DOHH2 (cell line): ENCODE measurements around the gene ESPN.
"Not testable (repeated sequence)": the region's sequence is repeated elsewhere in the genome, so short reads cannot be mapped to it uniquely, and the experiment has no call there.

Experiments used
- H3F3A ChIP-seq: fragments of 200-600 bp; sonication (generic), shearing (Covaris generic); 2 replicates; pipeline ENCODE4 v1.6.0; 2016; ENCODE audit warnings: antibody characterized with exemption, mild to moderate bottlenecking; ENCODE audit not compliant: control insufficient read depth, insufficient read depth
- H3K27ac ChIP-seq: fragments of 200-600 bp; sonication (generic); 2 replicates; pipeline ENCODE4 v1.5.1; 2014; ENCODE audit warnings: low read depth, mild to moderate bottlenecking, low read length, moderate library complexity
- H3K27me3 ChIP-seq: fragments of 200-600 bp; sonication (generic); 2 replicates; pipeline ENCODE4 v1.6.1; 2014; ENCODE audit warnings: mild to moderate bottlenecking, low read length, mixed read lengths; ENCODE audit not compliant: control insufficient read depth
- H3K36me3 ChIP-seq: fragments of 200-600 bp; sonication (generic); 2 replicates; pipeline ENCODE4 v1.6.1; 2014; ENCODE audit warnings: mild to moderate bottlenecking, low read length, moderate library complexity, mixed read lengths; ENCODE audit not compliant: control insufficient read depth
- H3K4me1 ChIP-seq: fragments of 200-600 bp; sonication (generic); 2 replicates; pipeline ENCODE4 v1.6.1; 2014; ENCODE audit warnings: mild to moderate bottlenecking, low read length, mixed read lengths; ENCODE audit not compliant: control insufficient read depth
- H3K4me2 ChIP-seq: fragments of 200-600 bp; sonication (generic); 2 replicates; pipeline ENCODE4 v1.6.0; 2014; ENCODE audit warnings: mild to moderate bottlenecking, low read length, moderate library complexity
- H3K4me3 ChIP-seq: fragments of 200-600 bp; sonication (generic); 2 replicates; pipeline ENCODE4 v1.5.1; 2014; ENCODE audit warnings: mild to moderate bottlenecking, low read length, mixed read lengths
- H3K79me2 ChIP-seq: fragments of 200-600 bp; sonication (generic); 2 replicates; pipeline ENCODE4 v1.6.1; 2014; ENCODE audit warnings: mild to moderate bottlenecking, low read length, mixed read lengths; ENCODE audit not compliant: control insufficient read depth
- H3K9me2 ChIP-seq: fragments of 200-600 bp; sonication (generic); replicated peaks from 2 replicates; pipeline ENCODE4 v1.6.1; 2014; ENCODE audit warnings: mild to moderate bottlenecking, low read length, mixed read lengths; ENCODE audit not compliant: control insufficient read depth
- H3K9me3 ChIP-seq: fragments of 200-600 bp; sonication (generic); 2 replicates; pipeline ENCODE4 v1.6.1; 2014; ENCODE audit warnings: antibody characterized with exemption, low read length, mixed read lengths; ENCODE audit not compliant: control insufficient read depth, insufficient read depth
- H4K20me1 ChIP-seq: fragments of 200-600 bp; sonication (generic); 2 replicates; pipeline ENCODE4 v1.6.0; 2014; ENCODE audit warnings: low read depth, mild to moderate bottlenecking, antibody characterized with exemption, low read length, moderate library complexity; ENCODE audit not compliant: control insufficient read depth, insufficient read depth
- EZH2phosphoT487 ChIP-seq: fragments of 200-600 bp; sonication (generic); IDR thresholded peaks from 2 replicates; pipeline ENCODE4 v1.6.1; 2017; ENCODE audit warnings: borderline replicate concordance, mild to moderate bottlenecking, antibody characterized with exemption, low read length, moderate library complexity, mixed read lengths
- TF ChIP-seq, protein P1 (sequence below): fragments of 200-600 bp; sonication (generic); IDR thresholded peaks from one replicate; pipeline ENCODE4 v1.5.1; 2014; ENCODE audit warnings: antibody characterized with exemption, mild to moderate bottlenecking, low read depth, low read length; ENCODE audit not compliant: poor library complexity, severe bottlenecking

Gene ESPN

DNA sequence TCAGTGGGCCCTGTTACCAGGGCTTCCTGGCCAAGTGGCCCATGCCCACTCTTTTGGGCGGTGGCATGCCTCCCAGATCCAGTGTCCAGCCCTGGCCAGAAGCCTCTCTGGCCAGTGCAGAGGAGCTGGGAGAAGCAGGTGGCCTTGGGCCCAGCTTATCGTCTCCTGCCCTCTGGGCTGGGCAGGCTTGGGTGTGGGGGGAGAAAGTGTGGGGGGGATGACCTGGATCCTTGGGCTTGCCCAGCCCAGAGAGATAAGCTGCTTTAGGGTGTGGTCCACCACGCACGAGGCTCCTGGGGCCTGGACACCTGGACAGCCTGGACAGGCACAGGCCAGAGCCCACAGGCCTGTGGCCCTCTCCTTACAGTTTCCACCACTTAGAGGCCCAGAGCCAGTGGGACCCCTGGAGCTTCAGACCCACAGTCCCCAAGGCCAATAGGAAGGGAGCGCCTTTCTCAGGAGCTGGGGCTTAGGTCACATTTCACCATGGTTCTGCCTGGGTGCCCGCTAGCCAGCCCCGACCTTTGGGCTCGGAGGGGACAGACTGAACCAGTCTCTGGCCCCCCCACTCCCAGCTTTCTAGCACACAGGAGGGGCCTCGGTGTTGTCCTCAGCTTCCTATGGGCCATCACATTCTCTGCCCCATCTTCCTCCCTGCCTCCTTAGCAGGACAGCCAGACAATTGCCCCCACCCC is 1.8 kb downstream of the ESPN start:
- TF ChIP-seq, protein P1, sequence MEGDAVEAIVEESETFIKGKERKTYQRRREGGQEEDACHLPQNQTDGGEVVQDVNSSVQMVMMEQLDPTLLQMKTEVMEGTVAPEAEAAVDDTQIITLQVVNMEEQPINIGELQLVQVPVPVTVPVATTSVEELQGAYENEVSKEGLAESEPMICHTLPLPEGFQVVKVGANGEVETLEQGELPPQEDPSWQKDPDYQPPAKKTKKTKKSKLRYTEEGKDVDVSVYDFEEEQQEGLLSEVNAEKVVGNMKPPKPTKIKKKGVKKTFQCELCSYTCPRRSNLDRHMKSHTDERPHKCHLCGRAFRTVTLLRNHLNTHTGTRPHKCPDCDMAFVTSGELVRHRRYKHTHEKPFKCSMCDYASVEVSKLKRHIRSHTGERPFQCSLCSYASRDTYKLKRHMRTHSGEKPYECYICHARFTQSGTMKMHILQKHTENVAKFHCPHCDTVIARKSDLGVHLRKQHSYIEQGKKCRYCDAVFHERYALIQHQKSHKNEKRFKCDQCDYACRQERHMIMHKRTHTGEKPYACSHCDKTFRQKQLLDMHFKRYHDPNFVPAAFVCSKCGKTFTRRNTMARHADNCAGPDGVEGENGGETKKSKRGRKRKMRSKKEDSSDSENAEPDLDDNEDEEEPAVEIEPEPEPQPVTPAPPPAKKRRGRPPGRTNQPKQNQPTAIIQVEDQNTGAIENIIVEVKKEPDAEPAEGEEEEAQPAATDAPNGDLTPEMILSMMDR: no peak
- no peak for TF ChIP-seq EZH2phosphoT487
- Histone ChIP-seq H3K9me3 (no peaks in the 10 kb centered on the region), H3K9me2 (no peaks in the 10 kb centered on the region), H3K4me2 (no peak overlapping the region), H3K36me3 (no peaks in the 10 kb centered on the region), H4K20me1 (no peaks in the 10 kb centered on the region), H3K4me3 (no peak overlapping the region), H3K79me2 (no peaks in the 10 kb centered on the region), H3K27me3 (peaks cover 44% of the 10 kb centered on the region), H3K4me1 (no peaks in the 10 kb centered on the region), H3F3A (no peaks in the 10 kb centered on the region), H3K27ac (no peak overlapping the region)

DNA sequence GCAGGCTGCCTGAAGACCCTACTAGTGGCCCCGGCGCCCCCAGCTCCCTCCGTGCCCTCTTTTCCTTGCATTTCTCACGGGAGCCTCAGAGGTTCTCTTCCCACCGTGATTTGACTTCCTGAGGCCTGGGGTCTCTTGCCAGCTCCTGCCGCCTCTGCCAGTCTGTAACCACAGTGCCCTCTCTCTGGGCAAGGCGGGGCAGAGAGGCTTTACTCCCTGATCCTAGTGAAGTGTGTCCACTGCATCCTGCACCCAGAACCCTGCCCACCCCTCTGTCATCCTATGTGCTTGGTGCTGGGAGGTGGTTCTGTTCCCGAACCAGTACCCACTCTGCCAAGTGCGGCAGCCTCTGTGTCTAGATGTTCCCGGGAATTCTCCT is 2.4 kb downstream of the ESPN start:
- H3K4me3 ChIP-seq: no peak overlapping the region
- H3K27ac ChIP-seq: no peak overlapping the region
- no peaks in the 10 kb centered on the region for H4K20me1 ChIP-seq
- peaks cover 39% of the 10 kb centered on the region for H3K27me3 ChIP-seq
- H3K36me3 ChIP-seq: no peaks in the 10 kb centered on the region
- no peaks in the 10 kb centered on the region for H3K9me3 ChIP-seq
- H3K4me1 ChIP-seq: no peaks in the 10 kb centered on the region
- no peaks in the 10 kb centered on the region for H3K9me2 ChIP-seq
- H3K79me2 ChIP-seq: no peaks in the 10 kb centered on the region
- no peaks in the 10 kb centered on the region for H3F3A ChIP-seq
- no peak for TF ChIP-seq EZH2phosphoT487
- TF ChIP-seq, protein P1: no peak
- H3K4me2 ChIP-seq: no peak overlapping the region

DNA sequence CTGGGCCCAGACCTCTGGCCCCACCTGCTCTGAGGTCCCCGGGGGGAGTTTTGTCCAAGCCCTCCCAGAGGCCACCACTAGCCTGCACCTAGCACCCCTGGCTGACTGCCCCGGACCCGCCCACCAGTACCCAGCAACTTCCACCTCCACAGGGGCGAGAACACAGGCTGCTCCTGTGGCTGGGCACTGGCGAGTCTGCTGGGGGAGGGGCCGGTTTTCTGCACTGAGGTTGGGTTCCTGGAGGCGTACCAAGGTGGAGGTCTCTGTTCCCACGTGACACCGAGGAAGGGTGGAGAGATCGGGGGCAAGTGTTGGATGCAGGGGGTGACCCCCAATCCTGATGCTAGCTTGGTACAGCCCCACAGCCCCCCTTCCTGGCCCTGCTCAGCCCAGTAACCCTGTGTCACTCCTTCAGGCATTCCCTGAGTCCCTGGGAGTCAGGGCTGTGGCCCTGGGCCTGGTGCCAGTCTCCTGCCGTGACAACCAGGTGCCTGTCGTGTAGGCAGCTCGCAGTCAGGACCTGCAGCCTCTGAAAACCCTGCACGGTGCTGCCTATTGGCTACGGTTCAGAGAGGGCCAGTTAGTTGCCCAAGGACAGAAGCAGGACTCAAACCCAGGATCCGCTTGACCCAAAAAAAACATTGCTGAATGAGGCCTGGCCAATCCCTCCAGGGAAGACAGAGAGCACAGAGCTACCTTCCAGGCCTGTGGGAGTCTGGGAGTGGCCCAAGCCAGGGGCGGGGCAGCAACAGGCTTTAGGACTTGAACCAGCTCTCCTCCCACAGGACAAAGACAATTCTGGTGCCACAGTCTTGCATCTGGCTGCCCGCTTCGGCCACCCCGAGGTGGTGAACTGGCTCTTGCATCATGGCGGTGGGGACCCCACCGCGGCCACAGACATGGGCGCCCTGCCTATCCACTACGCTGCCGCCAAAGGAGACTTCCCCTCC is 3.1 kb downstream of the ESPN start:
- Histone ChIP-seq H3K36me3 (no peaks in the 10 kb centered on the region), H3K27ac (no peak overlapping the region), H3K79me2 (no peaks in the 10 kb centered on the region), H3K4me2 (no peak overlapping the region), H3K4me3 (no peak overlapping the region), H3F3A (no peaks in the 10 kb centered on the region), H4K20me1 (no peaks in the 10 kb centered on the region), H3K4me1 (no peaks in the 10 kb centered on the region), H3K9me2 (no peaks in the 10 kb centered on the region), H3K9me3 (no peaks in the 10 kb centered on the region), H3K27me3 (peaks cover 38% of the 10 kb centered on the region)
- TF ChIP-seq, protein P1: no peak
- no peak for TF ChIP-seq EZH2phosphoT487

DNA sequence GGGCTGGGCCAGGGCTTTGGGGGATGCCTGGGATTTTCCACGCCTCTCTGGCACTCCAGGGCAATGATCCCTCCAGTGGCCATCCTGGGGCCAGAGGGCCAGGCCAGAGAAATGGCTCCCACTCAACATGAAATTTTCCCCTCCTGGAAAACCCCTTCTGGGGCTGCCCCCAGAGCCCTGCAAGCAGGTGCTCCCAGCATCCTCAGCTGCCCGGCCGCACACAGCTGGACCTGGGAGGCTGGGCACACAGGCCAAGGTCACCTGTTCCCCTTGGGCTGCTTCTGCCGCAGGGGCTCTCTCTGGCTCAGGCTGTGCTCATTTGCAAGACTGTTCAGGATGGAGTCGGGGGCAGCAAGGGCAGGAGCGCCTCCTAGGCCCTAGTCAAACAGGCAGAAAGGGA is 3.9 kb downstream of the ESPN start:
- H3K9me3 ChIP-seq, H3K4me3 ChIP-seq, H3K79me2 ChIP-seq, H3K4me2 ChIP-seq, H3K4me1 ChIP-seq, H3K9me2 ChIP-seq, H3F3A ChIP-seq, H3K36me3 ChIP-seq, H4K20me1 ChIP-seq, H3K27ac ChIP-seq: not testable (repeated sequence)
- H3K27me3 ChIP-seq: peaks cover 31% of the 10 kb centered on the region

DNA sequence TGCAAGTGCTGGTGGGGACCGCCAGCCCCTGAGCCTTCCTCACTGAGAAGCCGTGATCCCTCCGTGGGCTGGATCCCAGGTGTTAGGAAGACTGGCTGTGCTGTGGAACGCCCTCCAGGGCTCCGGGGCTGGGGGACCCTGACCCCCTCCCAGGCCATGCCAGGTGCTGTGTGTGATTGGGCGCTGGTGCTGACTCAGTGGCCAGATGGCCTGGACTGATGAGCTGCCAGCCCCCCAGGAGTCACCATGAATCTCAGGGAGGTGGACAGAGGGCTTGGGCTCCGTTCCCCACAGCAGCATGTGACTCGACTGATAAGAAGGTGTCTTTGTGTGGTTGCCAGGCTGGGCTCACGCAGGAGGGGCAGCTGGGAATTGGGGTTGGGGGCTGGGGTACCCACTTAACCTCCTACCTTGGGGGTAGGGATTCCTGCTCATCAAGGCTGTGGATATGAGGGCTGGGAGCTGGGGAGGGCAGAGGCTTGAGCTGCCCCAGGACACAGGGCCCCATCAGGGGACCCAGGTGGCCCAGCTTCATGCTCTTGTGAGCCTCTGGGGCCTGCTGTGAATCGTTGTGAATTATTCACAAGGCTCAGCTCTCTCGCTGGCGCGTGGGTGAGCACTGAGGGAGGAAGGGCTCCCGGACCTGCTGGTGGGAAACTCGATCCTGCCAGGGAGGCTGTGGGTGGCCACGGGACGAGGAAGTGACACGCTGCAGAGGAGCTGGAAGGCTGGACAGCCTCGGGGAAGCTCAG is 5.3 kb downstream of the ESPN start:
- H3K36me3 ChIP-seq, H3F3A ChIP-seq, H4K20me1 ChIP-seq, H3K4me1 ChIP-seq, H3K27ac ChIP-seq, H3K4me3 ChIP-seq, H3K4me2 ChIP-seq, H3K79me2 ChIP-seq, H3K9me2 ChIP-seq, H3K9me3 ChIP-seq: not testable (repeated sequence)
- H3K27me3 ChIP-seq: peaks cover 21% of the 10 kb centered on the region
